ELR (cell line): ENCODE data around the gene TMEM132C.

Source experiments
- DNase-seq: peaks from one replicate; pipeline ENCODE4 v3.0.0-alpha.2; 2015; ENCODE audit warnings: low read depth

Gene TMEM132C

DNA sequence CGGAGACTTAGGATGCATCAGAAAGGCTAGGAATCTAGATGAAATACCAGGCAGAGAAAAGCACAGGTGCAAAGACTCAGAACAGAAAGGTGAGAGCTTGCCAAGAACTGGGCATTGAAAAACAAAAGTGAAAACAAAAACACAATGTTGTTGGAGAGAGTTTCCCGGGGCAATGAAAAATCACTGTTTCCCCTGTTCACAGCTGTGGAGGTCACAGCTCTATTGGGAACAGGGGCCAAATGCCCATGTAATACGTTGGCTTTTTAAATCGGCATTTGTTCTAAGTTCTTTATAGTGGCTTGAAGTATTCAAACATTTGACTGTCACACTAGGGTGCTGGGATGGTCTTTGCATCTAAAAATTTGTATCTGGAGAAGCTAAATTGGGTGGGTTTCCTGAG, 448.5 kb downstream of the TMEM132C start:
- DNase-seq, result no peak

DNA sequence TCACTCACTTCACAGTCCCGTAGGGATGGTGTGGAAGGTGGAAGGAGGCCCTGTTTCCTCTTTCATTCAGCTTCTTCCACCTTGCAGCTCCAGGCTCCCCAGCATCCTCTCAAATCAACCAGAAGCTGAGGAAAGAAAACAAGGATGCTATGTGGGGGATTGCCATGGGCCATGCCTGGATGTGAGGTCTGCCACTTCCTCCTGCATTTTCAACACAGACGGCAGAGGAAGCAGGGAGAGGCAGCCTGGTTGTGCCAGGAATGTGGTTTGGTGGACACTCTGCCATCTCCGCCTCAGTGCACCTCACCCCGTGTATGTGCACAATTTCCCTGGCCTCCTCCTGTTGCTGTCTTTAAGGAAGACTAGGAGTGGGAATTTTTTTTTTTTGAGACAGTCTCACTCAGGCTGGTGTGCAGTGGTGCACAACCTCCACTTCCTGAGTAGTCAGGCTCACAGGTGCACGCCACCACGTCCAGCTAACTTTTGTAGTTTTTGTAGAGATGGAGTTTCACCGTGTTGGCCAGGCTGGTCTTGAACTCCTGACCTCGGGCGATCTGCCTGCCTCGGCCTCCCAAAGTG, 457.6 kb downstream of the TMEM132C start:
- no peak for DNase-seq

DNA sequence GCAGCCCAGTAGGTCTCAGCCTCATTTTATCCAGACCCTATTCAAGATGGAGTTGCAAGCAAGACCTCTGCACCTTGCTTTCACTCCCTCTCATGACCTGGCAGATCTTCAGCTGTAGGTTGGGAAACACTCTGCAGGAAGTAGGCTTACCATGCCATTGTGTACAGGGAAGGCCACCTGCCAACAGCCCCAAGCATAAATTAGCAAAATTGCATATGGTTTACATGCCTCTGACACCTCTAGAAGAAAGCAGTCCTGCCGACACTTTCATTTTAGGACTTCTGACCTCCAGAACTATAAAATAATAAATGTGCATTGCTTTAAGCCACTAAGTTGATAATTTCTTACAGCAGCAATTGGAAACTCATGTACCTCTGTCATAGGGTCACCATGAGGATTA, 459.9 kb downstream of the TMEM132C start:
- DNase-seq, result no peak

DNA sequence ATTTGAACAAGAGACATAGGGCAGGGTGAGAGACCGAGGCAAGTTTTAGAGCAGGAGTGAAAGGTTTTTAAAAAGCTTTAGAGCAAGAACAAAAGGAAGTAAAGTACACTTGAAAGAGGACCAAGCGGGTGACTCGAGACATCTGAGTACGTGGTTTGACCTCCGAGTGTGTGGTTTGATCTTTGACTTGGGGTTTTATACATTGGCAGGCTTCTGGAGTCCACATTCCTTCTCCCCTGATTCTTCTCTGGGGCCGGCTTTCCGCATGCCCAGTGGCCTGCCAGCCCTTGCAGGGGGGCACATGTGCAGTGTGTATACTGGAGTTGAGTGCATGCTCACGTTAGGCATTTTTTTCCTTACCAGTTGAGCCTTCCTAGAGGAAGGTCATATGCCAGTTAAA, 460.5 kb downstream of the TMEM132C start:
- DNase-seq, result no peak

DNA sequence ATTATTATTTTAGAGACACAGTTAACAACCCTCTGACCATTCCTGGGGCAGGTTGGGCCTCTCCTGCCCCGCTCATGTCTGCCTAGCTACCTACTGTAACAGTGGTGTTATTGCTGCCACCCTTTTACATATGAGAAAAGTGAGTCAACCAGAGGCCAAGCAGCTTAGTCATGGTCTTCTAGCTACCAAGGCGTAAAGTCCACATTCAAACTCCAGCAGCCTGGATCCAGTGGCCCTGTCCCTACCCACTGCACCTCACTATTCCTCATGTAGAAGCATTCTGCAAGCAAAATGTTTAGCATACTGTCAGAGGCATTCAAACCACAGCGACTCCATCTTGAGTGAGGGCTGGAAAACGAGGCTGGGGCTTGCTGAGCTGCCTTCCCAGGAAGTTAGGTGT, 461.0 kb downstream of the TMEM132C start:
- no peak for DNase-seq

DNA sequence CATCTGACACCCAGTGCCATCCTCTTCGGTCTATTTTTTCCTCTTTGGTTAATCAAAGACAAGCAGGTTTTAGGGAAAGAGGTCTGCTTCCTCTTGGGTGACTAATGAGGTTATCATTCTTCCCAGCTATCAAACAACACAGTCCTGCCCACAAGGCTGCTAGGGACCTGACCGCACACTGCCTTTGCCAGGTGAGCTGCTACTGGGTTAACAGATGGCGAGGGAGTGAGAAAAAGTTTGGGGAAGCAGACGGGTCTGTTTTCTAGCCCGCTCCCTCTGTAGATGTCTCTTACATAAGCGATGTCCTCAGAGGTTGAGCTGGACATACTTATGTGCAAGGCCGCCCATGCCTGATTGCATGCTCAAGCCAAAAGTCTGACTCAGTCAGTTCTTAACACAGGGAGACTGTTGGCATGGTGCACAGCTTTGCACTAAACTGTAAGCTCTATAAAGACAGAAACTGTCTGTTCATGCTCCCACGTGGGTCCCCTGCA, 462.7 kb downstream of the TMEM132C start:
- no peak for DNase-seq

DNA sequence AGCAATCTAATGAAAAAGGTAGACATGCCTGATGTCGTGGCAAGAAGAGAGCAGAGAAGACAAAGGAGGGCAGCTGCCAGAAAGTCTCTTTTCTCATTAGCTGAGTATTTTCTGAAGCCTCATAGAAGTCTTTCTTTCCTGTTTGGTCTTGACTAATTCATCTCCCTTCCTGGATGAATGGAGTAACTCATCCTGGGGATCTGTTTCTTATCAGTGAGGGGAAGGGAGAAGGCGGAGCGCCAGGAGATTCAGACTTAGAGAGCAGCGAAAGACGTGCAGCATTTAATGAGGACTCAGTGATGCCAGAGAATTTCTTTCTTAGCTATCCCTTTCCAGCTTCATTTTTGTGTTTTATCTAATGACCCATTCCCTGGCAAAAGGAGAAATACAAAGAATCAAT, 467.4 kb downstream of the TMEM132C start:
- DNase-seq, result no peak

DNA sequence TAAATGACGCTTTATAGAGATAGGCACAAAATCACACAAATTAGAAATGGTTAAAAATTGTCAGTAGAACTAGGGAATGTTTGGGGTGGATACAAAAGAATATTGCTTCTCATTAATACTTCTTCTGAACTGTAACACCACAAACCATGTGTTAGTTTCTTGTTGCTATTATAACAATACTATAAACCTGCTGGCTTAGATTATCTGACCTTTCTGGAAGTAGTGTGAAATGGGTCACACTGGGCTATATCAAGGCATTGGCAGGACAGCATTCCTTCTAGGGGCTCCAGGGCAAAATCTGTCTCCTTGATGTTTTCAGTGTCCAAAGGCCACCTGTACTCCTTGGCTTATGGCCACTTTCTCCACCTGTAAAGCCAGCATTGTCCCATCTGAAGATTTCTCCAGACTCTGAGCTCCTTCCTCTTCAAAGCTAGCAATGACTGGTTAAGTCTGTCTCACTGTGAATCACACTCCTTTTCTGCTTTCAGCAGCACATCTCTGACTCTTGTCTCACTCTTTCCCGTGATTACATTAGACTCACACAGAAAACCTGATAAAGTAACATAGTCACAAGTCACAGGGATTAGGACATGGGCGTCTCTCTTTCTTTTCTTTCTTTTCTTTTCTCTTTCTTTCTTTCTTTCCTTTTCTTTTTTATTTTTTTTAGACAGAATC, 470.5 kb downstream of the TMEM132C start:
- DNase-seq, result no peak

DNA sequence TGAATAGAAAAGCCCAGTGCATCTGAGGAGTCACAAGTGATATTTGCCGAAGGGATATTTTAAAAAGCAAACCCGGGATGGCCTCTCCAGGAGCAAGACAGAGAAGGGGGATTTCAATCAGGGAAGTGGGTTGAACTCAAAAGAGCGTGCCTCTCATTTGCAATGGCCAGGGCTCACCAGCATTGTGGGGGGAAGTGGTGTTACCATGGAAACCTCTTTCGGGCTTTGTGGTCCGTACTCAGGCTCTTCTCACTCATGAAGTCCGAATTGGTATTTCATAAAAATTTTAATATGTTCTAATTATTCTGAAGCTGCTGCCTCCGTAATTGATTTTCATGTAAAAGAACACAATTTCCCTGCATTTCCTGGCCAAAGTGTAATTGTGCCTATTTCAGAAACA, 476.9 kb downstream of the TMEM132C start:
- DNase-seq, result no peak

DNA sequence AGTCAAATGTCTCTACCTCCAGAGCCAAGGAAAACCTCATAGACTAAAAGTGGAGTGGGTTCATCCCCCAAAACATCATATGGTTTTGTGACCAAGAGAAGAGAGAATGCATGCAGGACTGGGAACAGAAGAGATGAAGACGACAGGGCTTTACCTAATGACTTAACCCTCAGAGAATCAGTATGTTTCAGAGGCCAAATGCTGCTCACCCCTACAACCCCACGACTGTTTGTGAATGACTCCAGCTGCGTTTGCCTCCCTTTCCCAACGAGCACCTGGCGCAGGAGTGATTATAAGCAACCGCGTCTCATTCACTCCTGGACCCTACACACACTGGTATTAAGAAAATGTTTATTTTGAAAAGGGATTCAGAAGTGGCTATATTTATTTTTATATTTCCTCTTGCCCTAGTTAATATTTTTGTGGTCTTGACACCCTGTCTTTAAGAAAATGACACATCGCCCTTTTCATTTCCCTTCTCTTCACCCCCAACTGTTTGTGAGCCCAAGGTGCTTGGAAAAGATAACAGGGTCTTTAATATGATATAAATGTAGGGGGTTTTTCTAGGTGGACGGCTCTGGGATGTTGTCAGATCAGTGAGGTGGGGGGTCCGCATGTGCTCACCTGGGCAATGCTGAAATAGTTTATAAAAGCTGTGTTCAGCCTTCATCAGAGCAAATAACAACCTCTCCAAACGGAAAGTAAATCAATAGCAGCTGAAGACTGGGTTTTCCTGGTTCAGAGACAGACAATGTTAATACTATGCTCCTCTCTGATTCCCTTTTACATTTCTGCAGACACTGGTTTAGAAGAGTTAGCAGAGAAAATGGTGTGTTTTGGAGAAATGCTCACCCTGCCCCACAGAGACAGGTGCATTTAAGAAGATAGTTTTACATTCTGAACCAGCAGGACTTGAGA, 479.1 kb downstream of the TMEM132C start:
- DNase-seq, result no peak

DNA sequence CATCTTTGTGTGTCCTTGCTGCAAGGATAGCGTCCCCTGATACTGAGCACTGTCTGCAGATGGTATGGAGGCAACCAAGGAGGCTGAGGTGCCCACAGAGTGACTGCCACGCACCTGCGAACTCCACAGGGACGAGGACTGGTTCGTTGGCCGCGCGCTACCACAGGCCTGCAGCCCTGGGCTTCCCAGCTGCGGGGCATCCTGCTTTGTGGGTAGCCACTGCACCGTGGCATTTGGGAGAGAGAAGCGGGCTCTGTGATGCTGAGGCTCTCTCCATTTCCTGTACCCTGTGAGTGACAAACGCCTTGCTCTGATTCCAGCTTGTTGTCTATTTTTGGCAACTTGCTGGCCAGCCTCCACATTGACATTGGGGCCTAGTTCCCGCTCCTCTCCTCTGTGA, 480.5 kb downstream of the TMEM132C start:
- no peak for DNase-seq

DNA sequence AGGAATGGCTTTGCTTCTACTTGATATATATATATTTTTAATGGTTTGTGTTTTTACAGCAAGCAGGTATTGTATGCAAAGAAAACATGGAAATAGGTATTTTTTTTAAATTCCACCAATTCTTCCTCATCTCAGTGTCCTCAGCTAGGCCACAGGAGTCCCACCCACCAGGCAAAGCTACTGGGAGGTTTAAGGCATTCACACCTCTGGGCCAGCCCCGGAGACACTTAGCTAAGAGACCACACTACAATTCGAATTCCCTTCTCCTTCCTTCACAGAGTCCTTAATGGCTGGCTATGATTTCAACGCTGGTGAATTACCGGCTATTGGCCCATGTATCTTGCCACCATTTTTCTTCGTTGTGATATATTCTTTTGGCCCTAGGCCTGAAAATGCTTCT, 485.4 kb downstream of the TMEM132C start:
- no peak for DNase-seq

DNA sequence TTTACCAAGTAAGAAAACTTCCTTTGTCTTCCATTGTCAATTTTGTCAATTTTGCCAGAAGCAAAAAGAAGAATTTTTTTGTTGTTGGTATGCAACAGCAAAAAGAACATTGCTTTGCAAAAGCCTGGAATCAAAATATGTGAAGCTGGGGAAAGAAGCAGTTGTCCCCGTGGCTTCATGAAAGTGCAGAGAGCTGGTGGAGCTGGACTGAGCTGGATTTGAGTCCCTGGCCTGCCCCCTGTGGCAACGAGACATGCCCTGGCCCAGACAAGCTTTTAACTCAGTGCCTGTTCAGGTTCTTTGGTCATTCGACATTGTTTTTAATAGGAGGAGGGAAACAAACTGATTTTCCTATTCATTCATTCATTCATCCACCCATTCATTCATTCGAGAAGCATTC, 486.5 kb downstream of the TMEM132C start:
- DNase-seq, result no peak

DNA sequence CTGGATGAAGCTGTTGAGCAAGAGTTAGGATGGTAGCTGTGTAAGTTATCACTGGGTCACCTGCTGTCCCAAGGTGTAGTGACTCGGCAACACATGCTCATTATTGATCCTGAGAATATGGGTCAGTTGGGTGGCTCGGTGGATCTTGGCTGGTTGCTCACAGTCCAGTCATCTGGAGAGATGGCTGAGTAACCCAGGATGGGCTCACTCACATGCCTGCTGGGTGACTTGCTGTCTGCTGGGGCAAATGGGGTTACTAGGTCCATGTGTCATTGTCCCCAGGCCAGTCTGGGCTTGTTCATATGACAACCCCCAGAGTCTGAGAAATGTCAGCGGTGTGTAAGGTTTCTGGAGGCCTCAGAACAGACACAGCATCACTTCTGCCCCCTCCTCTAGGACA, 487.3 kb downstream of the TMEM132C start:
- no peak for DNase-seq

DNA sequence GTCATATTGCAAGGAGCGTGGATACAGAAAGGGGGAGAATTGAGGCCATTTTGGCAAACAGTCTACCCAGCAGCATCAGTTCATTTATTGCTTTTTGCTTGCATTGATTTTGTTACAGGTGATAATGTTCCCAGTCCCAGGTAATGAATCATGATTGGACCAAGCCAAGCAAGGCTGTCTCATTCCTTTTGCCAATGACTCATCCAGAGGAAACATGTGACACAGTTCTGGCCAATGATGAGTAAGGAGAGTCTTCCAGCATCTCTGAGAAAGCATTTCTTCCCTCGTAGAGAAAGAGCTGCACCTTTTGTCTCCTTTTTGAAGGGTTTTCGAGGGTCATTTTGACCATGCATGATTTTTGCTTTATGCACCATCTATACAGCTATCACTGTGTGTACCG, 488.6 kb downstream of the TMEM132C start:
- no peak for DNase-seq
